Measurements from ENCODE around the gene VDR.

Gene VDR

GRCh38 chr12:47863467-47863866 lies 41.3 kb downstream of the VDR start:
- Mint-ChIP-seq H3K27ac (peak overlapping the region; percentile 84), H3K4me3 (no peak overlapping the region), H3K4me1 (peaks cover 59 to 99% of the 10 kb centered on the region in 2 donors), H3K36me3 (peaks cover 61 to 77% of the 10 kb centered on the region in 2 donors), H3K9me3 (no peaks in the 10 kb centered on the region), H3K27me3 (no peaks in the 10 kb centered on the region)
- ATAC-seq (replicated peaks) (no peak), DNase-seq (no peak)

DNA sequence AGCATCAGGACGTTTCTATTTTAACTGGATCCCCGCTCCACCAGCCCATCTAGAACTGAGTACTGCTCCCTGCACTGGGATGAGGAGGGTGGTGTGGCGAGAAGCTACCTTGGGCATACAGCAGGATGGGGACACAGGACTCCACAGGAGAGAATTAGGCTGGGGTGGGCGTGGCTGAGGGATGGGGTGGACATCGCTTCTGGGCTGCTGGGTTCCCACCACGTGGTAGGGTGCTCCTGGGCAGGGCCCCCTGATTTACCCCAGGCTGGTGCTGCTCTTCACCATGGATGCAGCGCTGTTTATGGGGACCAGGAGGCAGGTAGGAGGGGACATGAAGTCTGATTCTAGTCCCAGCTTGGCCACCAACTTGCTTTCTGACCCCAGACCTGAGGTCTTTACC lies 41.9 kb downstream of the VDR start:
- Mint-ChIP-seq H3K4me1 (peaks cover 55 to 97% of the 10 kb centered on the region in 2 donors), H3K36me3 (peaks cover 63 to 83% of the 10 kb centered on the region in 2 donors), H3K4me3 (no peak overlapping the region), H3K27ac (peak overlapping the region; percentile 84), H3K9me3 (no peaks in the 10 kb centered on the region), H3K27me3 (no peaks in the 10 kb centered on the region)
- DNase-seq (no peak), ATAC-seq (replicated peaks) (no peak)

DNA sequence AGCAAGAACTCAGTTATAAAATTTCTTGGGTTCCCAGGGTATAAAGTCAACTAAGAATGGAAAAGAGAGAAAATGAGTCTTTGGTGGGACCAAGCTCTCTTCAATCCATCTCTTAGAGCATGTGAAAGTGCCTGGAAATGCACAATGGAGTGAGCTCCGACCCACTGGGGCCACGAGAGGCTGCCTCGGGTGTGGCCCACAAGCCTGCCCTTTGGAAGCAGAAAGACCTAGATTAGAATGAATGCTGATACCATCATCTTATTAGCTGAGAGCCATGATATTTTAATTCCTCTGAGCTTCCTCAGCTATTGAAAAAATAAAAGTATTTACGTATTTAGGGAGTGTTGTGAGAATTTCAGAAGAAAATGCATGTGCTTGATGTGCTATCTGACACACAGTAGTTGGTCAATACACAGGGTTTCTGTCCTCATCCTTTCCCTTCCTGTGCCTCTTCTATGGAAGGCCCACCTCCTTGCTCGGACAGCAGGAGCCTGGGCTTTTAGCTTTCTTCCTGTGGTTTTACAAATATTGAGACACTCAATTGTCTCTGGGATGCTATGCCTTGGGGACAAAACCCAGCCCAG lies 42.5 kb downstream of the VDR start:
- Mint-ChIP-seq H3K27me3 (no peaks in the 10 kb centered on the region), H3K4me3 (no peak overlapping the region), H3K36me3 (peaks cover 64 to 83% of the 10 kb centered on the region in 2 donors), H3K4me1 (peaks cover 50 to 91% of the 10 kb centered on the region in 2 donors), H3K27ac (no peak overlapping the region), H3K9me3 (no peaks in the 10 kb centered on the region)
- ATAC-seq (replicated peaks) = no peak
- DNase-seq = no peak

GRCh38 chr12:47860873-47861272 lies 43.9 kb downstream of the VDR start:
- Mint-ChIP-seq H3K4me1 (peaks cover 43 to 77% of the 10 kb centered on the region in 2 donors), H3K9me3 (no peaks in the 10 kb centered on the region), H3K27me3 (no peaks in the 10 kb centered on the region), H3K27ac (peak overlapping the region; percentile 94), H3K4me3 (peak overlapping the region in 1 of 2 donors; percentile 65), H3K36me3 (peaks cover 63 to 83% of the 10 kb centered on the region in 2 donors)
- DNase-seq (no peak), ATAC-seq (replicated peaks) (no peak)

DNA sequence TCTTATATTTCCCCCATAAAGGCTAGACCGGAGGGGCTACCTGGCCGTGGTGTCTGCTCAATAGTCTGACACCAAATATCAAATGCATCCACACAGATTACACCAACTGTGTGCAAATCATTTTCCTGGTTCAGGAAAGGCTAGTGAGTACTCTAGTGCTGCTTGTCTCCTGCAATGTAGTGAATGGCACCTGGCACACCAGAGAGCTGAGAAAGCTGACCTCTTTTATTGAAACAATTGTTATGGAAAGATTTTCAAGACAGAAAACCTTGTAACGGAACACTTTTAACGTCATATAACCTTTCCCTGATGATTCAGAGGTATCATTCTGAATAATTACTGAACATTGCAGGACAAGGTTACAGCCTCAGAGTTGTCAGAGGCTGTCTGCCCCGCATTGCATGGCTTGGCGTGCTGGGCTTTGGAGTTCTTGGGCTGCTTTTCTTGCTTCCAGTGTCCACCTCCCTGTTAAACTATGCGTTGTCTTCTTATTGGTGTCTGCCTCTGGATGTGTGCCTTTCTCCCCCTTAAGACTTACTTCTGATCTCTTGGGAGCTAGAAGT lies 44.4 kb downstream of the VDR start:
- DNase-seq (peak; percentile 28), ATAC-seq (replicated peaks) (peak; percentile 91 to 94)
- Mint-ChIP-seq H3K36me3 (peaks cover 66 to 86% of the 10 kb centered on the region in 2 donors), H3K4me1 (peaks cover 43 to 73% of the 10 kb centered on the region in 2 donors), H3K27ac (peak overlapping the region; percentile 94), H3K9me3 (no peaks in the 10 kb centered on the region), H3K4me3 (peak overlapping the region; percentile 47 to 65), H3K27me3 (no peaks in the 10 kb centered on the region)

GRCh38 chr12:47858511-47859266 lies 46.1 kb downstream of the VDR start:
- H3K27ac Mint-ChIP-seq = peak overlapping the region; percentile 54
- no peaks in the 10 kb centered on the region for H3K27me3 Mint-ChIP-seq
- H3K9me3 Mint-ChIP-seq = no peaks in the 10 kb centered on the region
- peaks cover 34 to 56% of the 10 kb centered on the region in 2 donors for H3K4me1 Mint-ChIP-seq
- H3K36me3 Mint-ChIP-seq = peaks cover 58 to 74% of the 10 kb centered on the region in 2 donors
- DNase-seq (no peak), ATAC-seq (replicated peaks) (no peak)
- H3K4me3 Mint-ChIP-seq = peak overlapping the region in 1 of 2 donors; percentile 43

DNA sequence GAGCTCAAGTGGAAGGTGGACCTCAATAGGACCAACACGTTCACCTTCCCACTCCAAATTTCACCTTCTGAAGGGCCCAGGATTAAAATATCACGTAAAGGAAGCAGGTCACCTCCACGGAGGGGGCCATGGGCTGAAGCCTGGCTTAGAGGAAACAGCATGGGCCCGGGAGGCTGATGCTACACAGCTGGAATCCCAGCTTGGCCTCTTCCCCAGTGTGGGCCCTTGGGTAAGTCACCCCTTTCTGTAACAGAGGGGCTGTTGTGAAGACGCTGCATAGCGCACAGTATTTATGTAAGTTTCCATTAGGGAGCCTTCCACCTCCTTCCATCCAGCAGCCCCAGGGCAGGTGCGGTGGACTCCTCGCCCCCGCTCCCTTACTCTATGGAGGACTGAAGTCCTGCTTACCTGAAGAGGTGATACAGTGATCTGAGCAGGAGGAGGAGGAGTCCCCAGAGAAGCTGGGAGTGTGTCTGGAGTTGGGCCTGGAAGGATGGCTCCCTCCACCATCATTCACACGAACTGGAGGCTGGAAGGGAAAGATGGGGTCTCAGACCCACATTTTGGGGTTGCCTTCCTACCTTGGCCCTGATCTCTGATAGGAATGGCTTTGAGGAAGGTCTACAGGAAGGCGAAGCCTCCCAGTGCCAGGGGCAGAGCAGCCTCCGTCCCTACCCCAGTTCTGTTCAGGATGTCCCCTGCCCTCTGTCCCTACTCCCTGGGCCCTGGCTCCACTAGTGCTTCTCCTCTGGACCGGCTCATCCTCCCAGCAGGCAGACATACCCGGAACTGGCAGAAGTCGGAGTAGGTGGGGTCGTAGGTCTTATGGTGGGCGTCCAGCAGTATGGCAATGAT lies 47.8 kb downstream of the VDR start:
- peak overlapping the region; percentile 56 for H3K27ac Mint-ChIP-seq
- H3K27me3 Mint-ChIP-seq = no peaks in the 10 kb centered on the region
- peaks cover 26 to 39% of the 10 kb centered on the region in 2 donors for H3K4me1 Mint-ChIP-seq
- no peaks in the 10 kb centered on the region for H3K9me3 Mint-ChIP-seq
- peaks cover 54 to 72% of the 10 kb centered on the region in 2 donors for H3K36me3 Mint-ChIP-seq
- no peak for DNase-seq
- ATAC-seq (replicated peaks) = no peak
- no peak overlapping the region for H3K4me3 Mint-ChIP-seq

GRCh38 chr12:47856094-47856493 lies 48.7 kb downstream of the VDR start:
- DNase-seq = no peak
- Mint-ChIP-seq H3K27ac (no peak overlapping the region), H3K27me3 (no peaks in the 10 kb centered on the region), H3K9me3 (no peaks in the 10 kb centered on the region), H3K4me3 (no peak overlapping the region), H3K36me3 (peaks cover 56 to 72% of the 10 kb centered on the region in 2 donors), H3K4me1 (peaks cover 19 to 30% of the 10 kb centered on the region in 2 donors)
- no peak for ATAC-seq (replicated peaks)

DNA sequence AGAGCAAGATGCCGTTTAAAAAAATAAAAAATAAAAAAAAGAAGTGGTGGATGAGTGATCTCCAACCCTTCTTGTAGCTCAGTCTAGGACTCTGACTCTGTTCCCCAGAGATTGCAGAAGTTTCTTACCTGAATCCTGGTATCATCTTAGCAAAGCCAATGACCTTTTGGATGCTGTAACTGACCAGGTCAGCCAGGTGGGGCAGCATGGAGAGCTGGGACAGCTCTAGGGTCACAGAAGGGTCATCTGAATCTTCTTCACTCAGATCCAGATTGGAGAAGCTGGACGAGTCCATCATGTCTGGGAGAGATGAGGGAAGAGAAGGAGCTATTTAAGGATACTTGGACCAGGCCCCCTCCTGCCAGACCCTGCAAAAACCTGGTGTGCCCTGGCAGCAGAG lies 49.3 kb downstream of the VDR start:
- Mint-ChIP-seq H3K4me1 (peaks cover 16 to 24% of the 10 kb centered on the region in 2 donors), H3K9me3 (no peaks in the 10 kb centered on the region), H3K36me3 (peaks cover 57 to 73% of the 10 kb centered on the region in 2 donors), H3K4me3 (no peak overlapping the region), H3K27me3 (no peaks in the 10 kb centered on the region), H3K27ac (no peak overlapping the region)
- DNase-seq (no peak), ATAC-seq (replicated peaks) (no peak)

- H3K4me3 Mint-ChIP-seq = no peak overlapping the region
- no peaks in the 10 kb centered on the region for H3K9me3 Mint-ChIP-seq
- no peaks in the 10 kb centered on the region for H3K27me3 Mint-ChIP-seq
- ATAC-seq (replicated peaks) (no peak), DNase-seq (no peak)
- peaks cover 52 to 69% of the 10 kb centered on the region in 2 donors for H3K36me3 Mint-ChIP-seq
- peaks cover 9 to 15% of the 10 kb centered on the region in 2 donors for H3K4me1 Mint-ChIP-seq
- H3K27ac Mint-ChIP-seq = no peak overlapping the region
Measured at GRCh38 chr12:47854531-47854930, 50.3 kb downstream of the VDR start.

- no peak overlapping the region for H3K27ac Mint-ChIP-seq
- peaks cover 41 to 64% of the 10 kb centered on the region in 2 donors for H3K36me3 Mint-ChIP-seq
- H3K4me3 Mint-ChIP-seq = no peak overlapping the region
- no peak for ATAC-seq (replicated peaks)
- H3K9me3 Mint-ChIP-seq = no peaks in the 10 kb centered on the region
- DNase-seq = no peak
- H3K4me1 Mint-ChIP-seq = no peaks in the 10 kb centered on the region
- H3K27me3 Mint-ChIP-seq = no peaks in the 10 kb centered on the region
Measured at GRCh38 chr12:47852096-47852571, 52.7 kb downstream of the VDR start.

GRCh38 chr12:47851303-47851952 lies 53.4 kb downstream of the VDR start:
- Mint-ChIP-seq H3K27ac (peak overlapping the region; percentile 28), H3K36me3 (peaks cover 37 to 64% of the 10 kb centered on the region in 2 donors), H3K4me1 (no peaks in the 10 kb centered on the region), H3K27me3 (no peaks in the 10 kb centered on the region), H3K4me3 (no peak overlapping the region), H3K9me3 (no peaks in the 10 kb centered on the region)
- ATAC-seq (replicated peaks) (no peak), DNase-seq (no peak)

- Mint-ChIP-seq H3K27ac (no peak overlapping the region), H3K9me3 (no peaks in the 10 kb centered on the region), H3K4me1 (no peaks in the 10 kb centered on the region), H3K27me3 (no peaks in the 10 kb centered on the region), H3K4me3 (no peak overlapping the region), H3K36me3 (peaks cover 40 to 70% of the 10 kb centered on the region in 2 donors)
- ATAC-seq (replicated peaks) (no peak), DNase-seq (no peak)
Measured at GRCh38 chr12:47850153-47851084, 54.4 kb downstream of the VDR start.
